HEK293T (cell line): Measurements from ENCODE around the gene RYR1.

Source experiments
- ARNT ChIP-seq: fragments of 450-650 bp; IDR thresholded peaks from 2 replicates; pipeline ENCODE4 v1.6.1; 2017; ENCODE audit warnings: mild to moderate bottlenecking
- FOXA1 ChIP-seq: fragments of 450-650 bp; IDR thresholded peaks from 2 replicates; pipeline ENCODE4 v1.6.1; 2016; ENCODE audit warnings: mild to moderate bottlenecking
- FOXM1 ChIP-seq: fragments of 450-650 bp; IDR thresholded peaks from 2 replicates; pipeline ENCODE4 v1.6.1; 2017; ENCODE audit warnings: mild to moderate bottlenecking, borderline replicate concordance
- HDGF ChIP-seq: fragments of 450-650 bp; IDR thresholded peaks from 2 replicates; pipeline ENCODE4 v1.6.1; 2017; ENCODE audit warnings: antibody characterized with exemption, borderline replicate concordance
- L3MBTL2 ChIP-seq: fragments of 450-650 bp; conservative IDR thresholded peaks from 2 replicates; pipeline ENCODE4 v1.6.1; 2016; ENCODE audit warnings: mild to moderate bottlenecking
- LEF1 ChIP-seq: fragments of 450-650 bp; IDR thresholded peaks from 2 replicates; pipeline ENCODE4 v1.6.1; 2017; ENCODE audit warnings: mild to moderate bottlenecking, borderline replicate concordance
- NFRKB ChIP-seq: fragments of 450-650 bp; IDR thresholded peaks from 2 replicates; pipeline ENCODE4 v1.6.1; 2016; ENCODE audit warnings: mild to moderate bottlenecking, moderate library complexity
- SP1 ChIP-seq: fragments of 450-650 bp; IDR thresholded peaks from 2 replicates; pipeline ENCODE4 v1.6.1; 2017
- SUZ12 ChIP-seq: fragments of 450-650 bp; IDR thresholded peaks from 2 replicates; pipeline ENCODE4 v1.6.1; 2016; ENCODE audit warnings: mild to moderate bottlenecking
- TARDBP ChIP-seq: fragments of 450-650 bp; IDR thresholded peaks from 2 replicates; pipeline ENCODE4 v1.6.1; 2016
- ZNF384 ChIP-seq: fragments of 450-650 bp; IDR thresholded peaks from 2 replicates; pipeline ENCODE4 v1.6.1; 2016
- TF ChIP-seq, protein P1 (sequence below): fragments of 450-650 bp; IDR thresholded peaks from 2 replicates; pipeline ENCODE4 v1.6.1; 2016

GRCh38 chr19:38484747-38485146 lies 51.3 kb downstream of the RYR1 start:
- TF ChIP-seq ZNF384 (no peak), SUZ12 (no peak), NFRKB (no peak), FOXM1 (no peak), SP1 (no peak), TARDBP (no peak), L3MBTL2 (no peak), FOXA1 (no peak), LEF1 (no peak), HDGF (no peak), ARNT (no peak)
- TF ChIP-seq, protein P1, sequence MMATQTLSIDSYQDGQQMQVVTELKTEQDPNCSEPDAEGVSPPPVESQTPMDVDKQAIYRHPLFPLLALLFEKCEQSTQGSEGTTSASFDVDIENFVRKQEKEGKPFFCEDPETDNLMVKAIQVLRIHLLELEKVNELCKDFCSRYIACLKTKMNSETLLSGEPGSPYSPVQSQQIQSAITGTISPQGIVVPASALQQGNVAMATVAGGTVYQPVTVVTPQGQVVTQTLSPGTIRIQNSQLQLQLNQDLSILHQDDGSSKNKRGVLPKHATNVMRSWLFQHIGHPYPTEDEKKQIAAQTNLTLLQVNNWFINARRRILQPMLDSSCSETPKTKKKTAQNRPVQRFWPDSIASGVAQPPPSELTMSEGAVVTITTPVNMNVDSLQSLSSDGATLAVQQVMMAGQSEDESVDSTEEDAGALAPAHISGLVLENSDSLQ = no peak
